Limb (tissue), 2 donors: ENCODE measurements around the gene COL23A1.

Experiments
- DNase-seq, 2 donors: peaks; one replicate each; pipeline ENCODE4 v3.0.0-alpha.2; 2016; ENCODE audit errors: extremely low spot score in 2 of 2

Gene COL23A1

DNA sequence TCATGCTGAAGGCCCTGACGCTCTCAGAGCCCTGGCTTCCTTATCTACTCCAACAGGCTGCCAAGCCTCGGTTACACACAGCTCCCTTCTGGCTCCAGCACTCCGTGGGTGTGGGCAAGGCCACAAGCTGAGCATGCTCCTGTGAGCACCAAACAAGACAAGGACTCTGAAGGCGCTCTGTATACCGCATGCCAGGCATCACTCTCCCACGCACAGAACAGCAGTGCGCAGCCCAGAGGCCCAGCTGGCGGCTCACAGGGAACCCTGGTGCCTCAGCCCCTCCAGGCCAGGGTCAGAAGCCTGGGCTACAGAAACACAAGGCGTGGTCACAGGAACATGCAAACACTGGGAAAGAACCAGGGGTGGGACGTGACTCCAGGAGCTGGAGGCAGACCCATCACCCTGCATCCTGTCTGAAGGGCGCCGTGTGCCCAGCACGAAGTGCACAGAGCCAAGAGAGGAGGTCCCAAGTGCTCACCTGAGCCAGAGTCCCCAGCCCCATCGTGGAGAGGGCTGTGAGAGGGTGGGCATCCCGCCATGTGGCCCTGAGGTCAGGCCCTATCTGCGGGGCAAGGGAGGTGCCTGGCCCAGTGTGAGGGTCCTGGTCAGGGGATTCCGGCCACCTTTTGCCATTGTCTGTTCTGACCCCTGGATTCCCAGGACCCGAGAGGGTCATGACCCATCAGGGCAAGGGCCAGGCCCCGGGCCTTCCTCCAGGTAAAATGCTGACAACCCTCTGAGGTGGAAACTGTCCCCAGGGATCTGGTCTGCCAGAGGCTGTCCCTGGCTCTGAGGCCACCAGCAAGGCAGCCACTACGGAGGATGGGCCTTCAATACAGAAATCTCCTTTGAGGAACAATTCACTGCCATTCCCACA, 54.7 kb downstream of the COL23A1 start:
- DNase-seq = no peak

DNA sequence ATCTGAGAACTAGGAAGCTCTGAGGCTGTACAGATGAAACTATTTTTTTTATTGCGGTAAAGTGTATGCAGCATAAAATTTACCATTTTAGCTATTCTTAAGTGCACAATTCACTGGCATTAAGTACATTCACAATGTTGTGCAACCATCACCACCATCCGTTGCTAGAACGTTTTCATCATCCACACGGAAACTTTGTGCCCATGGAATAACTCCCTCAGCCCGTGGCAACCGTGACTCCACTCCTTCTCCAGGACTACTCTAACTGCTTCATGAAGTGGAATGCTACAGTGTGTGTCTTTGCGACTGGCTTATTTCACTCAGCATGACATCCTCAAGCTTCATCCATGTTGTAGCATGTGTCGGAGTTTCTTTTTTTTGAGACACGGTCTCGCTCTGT, 57.1 kb downstream of the COL23A1 start:
- DNase-seq = no peak

DNA sequence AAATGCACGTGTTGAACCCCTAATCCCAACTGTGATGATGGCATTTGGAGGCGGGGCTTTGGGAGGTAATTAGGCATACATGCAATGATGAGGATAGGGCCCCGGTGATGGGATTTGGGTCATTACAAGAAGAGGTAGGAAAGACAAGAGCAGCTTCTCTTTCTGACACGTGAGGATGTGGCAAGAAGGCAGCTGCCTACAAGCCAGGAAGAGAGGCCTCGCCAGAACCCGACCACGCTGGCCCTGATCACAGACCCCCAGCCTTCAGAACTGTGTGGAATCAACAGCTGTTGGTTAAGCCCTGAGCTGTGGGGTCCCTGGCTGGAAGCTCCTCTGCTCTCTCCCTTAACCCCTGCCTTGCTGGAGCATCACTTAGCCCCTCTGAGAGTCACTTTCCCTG, 57.5 kb downstream of the COL23A1 start:
- DNase-seq = peak in 1 of 2 donors; percentile 47

DNA sequence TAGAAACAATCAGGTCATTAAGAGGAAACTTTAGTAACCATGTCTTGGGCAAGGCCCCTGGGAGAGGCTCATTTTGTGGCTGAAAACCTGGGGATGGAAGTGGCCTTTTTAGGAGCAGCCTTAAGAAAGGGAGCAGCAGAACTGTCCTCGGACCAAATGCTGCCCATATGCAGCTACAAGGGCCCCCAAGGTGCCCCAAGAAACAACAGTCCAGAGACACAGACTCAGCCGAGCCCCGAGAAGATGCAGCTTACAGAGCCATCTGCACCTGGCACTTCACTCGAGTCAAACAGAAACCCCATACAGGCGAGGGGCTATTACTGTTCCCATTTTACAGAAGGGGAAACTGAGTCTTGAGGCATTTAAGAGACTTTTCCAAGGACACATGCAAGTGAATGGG, 58.0 kb downstream of the COL23A1 start:
- no peak for DNase-seq

DNA sequence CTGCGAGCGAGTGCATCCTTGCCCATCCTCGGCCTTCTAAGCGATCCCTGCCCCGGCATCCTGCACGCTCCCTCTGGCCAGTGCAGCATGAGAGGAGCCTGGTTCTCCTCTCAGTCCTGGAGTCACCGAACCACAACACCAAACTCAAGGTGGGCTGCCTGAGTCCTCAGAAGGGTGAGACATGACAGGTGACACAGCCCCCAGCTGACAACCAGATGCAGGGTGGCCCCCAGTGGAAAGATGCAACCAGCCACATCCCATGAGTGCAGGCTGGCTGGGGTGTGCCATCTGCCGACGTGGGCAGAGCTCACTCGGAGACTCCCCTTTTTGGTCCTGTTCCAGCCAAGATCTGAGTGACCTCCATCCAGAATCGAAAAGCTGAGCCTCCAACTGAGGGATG, 58.4 kb downstream of the COL23A1 start:
- DNase-seq = no peak

DNA sequence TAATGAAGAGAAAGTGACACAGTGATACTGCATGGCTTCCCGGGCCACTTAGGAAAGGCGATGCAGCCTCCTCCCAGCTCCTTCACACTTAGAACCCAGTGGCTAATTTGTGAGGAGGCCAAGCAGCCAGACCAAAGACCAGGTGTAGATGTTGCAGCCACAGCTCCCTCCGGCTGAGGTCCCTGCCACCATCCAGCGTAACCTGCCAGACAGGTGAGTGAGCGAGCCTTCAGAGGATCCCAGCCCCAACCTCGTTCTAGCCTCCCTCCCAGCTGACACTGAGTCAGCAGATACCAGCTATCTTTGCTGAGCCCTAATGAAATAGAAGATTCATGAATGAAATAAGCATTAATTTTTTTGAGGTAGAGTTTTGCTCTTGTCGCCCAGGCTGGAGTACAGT, 59.7 kb downstream of the COL23A1 start:
- no peak for DNase-seq

DNA sequence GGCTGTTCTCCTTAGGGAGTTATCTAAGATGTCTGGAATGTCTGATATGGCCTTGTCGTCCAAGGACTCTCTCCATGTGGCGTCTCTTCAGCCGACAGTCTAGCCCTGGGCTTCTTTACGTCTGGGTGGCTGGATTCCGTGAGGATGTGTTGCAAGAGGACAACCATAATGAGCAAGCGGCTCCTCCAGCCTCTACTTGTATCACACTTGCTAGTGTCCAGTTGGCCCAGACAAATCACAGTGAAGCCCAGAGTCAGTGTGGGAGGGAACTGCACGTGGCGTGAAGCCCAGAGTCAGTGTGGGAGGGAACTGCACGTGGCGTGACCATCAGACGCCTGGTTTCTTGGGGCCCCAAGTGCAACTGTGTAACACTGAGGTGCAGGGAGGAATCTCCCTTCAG, 61.1 kb downstream of the COL23A1 start:
- no peak for DNase-seq

DNA sequence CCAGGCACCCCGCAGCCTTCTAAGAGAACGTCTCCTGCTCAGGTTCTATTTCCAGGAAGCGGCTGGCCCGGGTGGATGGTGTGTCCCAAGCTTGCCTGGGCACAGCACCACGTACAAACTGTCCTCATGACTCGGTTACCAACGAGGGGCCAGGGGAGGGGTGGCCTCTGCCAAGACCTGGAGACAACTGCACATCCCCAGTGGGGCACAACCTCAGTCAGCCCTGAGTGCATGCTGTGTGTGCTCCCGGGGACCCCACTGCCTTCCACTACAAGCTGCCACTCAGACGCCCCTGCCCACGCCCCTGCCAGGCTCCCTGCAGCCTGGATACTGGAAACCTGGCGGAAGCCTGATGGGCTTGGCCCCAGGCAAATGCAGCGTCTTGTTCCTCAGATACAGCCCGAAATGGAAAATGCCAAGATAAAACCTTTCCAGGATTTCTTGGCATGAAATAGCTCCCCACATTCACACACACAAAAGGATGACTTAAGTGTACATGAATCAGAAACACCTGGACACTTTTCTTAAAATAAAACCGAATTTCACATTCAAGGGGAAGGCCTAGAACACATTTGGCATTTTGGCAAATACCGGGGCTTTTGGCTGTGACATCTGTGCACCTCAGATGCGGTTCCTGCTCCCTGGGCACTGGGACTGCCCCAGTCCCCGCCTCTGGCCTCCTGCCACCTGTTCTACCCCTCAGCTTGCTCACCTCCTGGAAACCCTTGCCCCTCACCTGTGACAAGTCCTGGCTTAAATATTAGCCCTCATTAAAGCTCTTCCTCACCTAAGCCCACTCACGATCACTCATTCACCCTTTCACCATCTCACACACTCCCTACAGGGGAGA, 62.5 kb downstream of the COL23A1 start:
- DNase-seq = no peak

DNA sequence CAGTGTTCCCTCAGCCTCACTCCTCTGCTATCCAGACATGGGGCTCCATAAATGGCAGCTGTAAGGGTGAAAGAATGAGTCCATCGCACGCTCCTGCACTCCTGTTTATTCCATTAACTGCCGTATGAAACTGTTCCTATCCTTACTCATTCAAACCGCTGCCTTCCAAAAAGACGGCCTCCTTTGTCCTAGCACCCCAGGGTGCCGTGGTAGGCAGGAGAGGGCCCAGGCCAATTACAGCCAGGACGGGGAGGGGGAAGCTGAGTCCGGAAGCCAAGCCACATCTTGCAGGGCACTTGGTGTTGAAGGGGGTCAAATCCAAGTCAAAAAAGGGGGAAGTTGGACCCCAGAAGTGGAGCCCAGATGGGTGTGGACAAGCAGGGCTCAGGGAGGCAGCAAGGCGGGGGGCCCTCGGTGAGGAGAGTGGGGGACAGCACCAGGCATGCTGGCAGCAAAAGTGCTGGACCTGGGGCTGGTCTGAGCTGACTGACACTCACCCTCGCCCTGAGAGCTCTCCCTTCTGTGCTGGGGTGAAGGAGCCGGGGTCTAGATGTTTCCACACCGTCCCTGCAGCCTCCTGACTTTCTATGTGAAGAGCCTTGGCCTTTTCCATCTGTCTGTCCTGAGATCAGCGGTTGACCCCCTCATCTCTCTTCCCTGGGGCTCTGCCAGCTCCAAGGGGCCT, 63.3 kb downstream of the COL23A1 start:
- no peak for DNase-seq

DNA sequence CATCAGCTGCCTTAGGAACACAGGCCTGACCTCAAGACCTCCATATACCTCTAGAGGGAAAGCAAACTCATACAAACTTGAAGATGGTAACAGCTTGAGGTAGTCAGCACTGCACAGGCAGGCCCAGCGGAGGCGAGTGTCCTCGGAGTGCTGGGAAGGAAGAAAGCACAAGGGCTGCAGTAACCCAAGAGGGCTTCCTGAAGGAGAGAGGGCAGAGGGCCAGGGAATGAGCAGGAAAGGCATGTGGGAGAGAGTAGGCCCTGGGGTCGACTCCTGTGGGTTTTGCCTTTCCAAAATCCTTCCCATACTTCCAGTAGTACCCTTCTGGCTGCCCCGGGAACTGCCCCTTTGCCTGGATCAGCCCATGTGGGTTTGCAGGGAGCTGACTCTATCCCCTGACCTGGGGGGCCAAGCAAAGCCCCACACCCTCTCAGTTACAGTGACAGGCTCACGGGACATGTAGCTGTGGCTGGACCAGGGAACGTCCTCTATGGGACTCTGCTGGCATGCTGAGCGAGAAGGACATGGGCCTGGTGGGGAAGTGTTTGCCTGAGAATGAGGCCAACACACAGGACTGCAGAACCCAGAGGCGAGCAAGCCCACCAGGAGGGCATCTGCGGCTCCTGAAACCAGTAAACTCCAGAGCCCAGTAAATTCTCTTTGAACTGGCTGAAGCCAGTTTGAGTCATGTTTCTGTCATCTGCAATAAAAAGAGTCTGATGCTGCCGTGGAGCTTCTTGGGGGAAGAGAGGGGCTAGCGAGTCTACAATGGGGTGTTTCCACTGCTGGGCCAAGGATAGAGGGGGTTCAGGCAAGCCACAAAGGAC, 64.1 kb downstream of the COL23A1 start:
- no peak for DNase-seq

DNA sequence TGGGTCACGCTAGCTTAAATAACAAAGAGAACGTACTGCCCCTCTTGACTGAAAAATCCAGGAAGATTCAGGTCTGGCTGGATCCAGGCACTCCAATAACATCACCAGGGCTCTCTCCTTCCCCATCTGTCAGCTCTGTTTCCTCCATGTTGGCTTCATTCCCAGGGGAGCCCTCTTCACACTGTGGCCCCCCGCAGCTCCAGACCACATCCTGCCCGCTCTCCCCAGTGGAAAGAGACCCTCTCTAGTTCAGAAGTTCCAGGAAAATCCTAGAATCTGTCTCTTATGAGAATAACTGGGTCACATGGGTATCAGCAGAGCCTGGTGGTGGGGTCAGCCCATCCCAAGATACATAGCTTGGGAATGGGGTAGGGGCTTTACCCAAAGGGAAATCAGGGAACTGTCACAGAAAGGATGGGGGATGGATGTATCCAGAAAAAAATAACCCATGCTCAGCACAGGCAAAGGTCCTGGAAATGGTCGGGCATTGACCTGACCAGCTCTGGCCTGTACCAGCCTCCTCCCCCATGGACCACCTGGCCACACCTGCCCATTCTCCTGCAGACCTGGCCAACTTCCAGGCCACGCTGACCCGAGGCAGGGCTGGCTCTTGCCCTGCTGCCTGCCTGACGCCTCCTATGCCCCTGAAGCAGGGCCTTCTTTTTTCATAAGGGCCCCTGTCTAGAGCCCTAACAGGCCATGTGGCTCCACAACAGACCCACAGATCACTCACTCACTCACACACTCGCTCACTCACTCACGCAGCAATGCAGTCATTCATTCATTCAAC, 65.9 kb downstream of the COL23A1 start:
- DNase-seq = no peak

DNA sequence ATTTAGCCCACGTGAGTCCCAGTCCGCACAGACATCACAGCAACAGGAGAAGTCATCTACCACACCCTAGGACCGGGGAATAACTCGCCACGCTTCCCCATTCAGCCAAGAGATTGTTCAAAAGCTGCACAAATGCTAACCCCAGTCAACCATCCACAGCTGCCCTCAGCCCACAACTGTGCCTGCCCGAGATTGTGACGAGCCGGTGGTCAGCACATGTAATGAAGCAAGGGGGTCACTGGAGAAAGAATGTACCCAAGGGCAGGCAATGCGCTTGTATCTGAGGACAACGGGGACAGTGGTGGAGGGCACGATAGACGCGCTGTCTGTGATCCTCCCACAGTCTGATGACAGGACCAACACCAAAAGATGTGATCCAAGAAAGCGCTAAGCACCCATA, 67.8 kb downstream of the COL23A1 start:
- DNase-seq = no peak

DNA sequence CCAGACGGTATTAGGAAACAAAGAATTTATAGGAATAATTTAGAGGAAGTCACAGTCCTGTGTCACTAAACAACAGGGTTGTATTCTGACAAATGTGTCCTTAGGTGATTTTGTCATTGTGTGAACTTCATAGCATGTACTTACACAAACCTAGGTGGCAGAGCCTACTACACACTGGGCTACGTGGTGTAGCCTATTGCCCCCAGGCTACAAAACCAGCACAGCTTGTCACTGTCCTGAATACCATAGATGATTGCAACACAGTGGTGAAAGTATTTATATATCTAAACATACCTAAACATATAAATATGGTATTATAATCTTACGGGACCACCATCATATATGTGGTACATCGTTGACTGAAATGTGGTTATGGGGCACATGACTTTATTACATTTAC, 69.3 kb downstream of the COL23A1 start:
- no peak for DNase-seq

DNA sequence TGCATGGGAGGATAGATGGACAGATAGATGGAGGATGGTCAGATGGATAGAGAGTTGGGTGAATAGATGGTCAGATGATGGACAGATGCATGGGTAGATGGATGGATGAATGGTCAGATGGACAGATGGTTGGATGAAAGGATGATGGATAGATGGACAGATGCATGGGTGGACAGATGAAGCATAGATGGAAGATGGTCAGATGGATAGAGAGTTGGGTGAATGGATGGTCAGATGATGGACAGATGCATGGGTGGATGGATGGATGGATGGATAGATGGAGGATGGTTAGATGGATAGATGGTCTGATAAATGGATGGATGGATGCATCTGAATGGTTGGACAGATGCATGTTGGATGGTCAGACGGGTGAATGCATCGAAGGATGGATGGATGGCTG, 70.4 kb downstream of the COL23A1 start:
- no peak for DNase-seq

DNA sequence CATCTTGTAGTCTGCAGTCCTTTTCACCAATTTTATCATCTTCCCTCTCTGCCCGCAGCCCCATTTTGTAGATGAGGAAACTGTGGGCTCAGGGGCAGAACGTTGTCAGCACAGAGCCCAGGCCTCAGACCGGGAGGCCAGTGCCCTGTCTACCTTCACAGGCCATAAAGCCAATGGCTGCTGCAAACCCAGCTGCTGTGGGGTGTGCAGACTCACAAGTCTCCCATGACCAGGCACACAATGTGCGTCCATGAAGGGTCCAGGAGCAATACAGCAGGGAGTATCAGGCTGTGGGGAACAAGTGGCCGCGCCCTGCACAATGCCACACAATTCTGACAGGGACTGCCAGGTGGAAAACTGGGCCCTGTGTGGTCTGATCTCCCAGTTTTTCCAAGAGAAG, 71.0 kb downstream of the COL23A1 start:
- no peak for DNase-seq

DNA sequence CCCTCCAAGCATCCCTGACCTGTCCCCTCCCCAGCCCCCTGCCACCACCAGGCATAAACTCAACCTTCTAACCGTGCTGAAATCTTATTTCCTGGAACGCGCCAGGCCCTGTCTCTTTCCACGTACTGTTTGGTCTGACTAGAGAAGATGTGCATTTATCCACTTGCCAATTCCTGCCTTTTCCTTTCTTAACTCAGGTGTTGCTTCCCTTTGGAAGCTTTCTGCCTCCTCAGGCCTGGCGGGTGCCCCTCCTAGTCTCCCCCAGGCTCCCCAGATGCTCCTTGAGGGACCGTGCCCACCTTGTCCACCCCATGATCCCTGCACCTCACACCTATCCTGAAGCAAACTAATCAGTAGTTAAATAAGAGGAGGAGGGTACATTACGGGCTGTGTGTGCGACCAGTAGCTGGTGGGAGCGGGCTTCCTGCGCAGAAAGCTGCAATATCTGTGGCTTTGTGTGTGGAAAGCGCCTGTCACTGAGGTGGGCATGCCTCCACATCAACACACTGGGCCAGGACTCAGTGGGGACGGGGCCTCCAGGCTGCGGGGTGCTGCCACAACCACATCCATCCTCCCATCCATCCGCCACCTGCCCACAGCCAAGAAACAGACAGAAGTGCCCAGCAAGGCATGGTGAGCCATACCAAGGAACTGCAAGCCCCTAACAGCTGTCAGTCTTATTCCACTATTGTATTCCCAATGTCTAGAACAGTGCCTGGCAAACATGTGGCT, 73.5 kb downstream of the COL23A1 start:
- no peak for DNase-seq

DNA sequence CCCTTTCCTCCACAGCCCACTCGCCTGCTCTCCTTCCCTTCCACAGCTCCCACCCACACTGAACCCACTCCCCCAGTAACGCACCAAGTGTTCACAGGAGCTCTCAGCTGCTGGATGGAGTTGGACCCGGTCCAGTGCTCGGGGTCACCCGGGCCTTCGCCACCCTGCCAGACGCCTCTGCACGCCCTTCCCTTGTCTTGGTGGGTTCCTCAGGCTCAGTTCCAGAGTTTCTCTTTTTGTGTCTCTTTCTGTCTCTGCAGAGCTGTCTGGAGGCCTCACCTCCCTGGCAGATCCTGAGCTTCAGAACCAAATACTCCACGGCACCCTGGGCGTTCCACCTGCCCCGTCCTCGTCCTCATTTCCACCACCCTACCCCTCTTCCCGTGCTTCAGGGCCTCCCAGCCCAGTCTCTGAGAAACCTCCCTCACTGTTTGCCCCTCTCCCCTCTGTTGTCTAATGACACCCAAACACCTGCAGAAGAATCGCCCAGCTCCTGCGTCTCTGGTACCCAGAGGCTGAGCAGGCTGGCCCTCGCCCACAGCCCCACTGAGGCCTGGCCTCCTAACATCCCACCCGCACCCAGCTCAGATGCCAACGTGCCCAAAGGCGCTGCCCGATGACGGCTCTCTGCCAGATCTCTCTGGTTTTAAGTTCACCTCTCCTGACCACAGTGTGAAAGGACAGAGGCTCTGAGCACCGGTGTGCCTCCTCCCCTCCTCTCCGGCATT, 74.3 kb downstream of the COL23A1 start:
- DNase-seq = no peak

DNA sequence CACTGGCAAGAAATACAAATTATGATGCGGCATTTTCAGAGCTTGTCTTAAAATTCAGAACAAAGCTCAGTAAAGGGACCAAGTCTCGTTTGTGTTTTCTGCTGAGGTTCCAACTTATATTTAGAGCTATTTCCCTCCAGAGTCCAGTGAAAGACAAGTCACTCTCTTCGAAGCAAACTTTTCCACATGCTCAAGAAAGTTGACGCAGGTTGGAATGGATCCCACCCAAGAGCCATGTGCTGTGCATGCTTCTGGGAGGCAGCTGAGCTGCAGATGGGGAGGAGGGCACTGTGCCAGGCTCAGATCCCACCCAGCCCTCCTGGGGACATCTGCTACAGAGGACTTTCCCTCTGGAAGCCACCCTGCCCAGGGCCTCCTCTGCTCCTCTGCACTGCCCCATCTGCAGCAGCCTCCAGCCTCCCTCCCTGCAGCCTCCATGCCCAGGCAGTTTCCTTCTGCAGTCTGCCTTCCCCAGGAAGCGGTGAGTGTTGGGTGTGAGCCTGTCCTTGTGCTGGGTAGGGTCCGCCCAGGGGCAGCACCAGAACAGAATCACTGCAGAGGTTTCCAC, 75.3 kb downstream of the COL23A1 start:
- DNase-seq = peak in 1 of 2 donors; percentile 41

DNA sequence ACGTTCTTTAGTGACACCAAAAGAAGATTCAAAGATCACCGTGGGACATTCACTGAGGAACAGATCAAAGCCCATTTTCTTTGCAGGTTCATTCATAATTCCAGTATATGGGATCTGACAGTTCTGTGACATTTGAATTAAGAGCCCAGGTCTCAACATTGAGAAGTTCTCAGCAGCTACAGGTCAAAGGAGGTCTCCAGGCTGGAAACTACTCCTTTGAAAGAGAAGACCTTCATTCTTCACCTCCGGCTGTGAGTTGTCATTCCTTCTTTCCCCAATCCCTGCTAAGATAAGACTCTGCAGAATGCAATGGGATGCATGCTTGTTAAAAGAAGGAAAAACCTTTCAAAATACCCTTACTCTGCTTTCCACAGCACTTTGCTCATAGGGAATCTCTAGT, 79.0 kb downstream of the COL23A1 start:
- DNase-seq = no peak
